GM12872 (cell line): ENCODE measurements around the gene MNAT1.

Source experiments
- TF ChIP-seq, protein P1 (sequence below): IDR thresholded peaks from 3 replicates; pipeline ENCODE4 v1.5.1; 2011; ENCODE audit warnings: low read depth, mild to moderate bottlenecking, low read length, moderate library complexity; ENCODE audit not compliant: insufficient read depth

MNAT1 gene

DNA sequence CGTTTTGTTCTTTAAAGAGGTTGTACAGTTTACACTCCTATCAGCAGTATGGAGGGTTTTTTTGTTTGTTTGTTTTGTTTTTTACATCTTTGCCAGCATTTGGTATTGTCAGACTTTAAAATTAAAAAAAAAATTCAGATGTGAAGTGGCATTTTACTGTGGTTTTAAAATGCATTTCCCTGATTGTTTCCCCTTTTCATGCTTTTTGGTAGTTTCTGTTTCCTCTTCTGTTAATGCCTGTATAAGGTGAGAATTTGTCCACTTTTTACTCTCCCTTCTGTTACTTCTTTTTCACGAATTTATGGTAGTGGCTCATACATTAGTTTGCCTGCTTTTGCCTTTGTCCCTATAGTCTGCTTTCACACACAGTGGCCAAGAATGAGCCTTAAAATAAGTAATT, 36.6 kb downstream of the MNAT1 start:
- TF ChIP-seq, protein P1, sequence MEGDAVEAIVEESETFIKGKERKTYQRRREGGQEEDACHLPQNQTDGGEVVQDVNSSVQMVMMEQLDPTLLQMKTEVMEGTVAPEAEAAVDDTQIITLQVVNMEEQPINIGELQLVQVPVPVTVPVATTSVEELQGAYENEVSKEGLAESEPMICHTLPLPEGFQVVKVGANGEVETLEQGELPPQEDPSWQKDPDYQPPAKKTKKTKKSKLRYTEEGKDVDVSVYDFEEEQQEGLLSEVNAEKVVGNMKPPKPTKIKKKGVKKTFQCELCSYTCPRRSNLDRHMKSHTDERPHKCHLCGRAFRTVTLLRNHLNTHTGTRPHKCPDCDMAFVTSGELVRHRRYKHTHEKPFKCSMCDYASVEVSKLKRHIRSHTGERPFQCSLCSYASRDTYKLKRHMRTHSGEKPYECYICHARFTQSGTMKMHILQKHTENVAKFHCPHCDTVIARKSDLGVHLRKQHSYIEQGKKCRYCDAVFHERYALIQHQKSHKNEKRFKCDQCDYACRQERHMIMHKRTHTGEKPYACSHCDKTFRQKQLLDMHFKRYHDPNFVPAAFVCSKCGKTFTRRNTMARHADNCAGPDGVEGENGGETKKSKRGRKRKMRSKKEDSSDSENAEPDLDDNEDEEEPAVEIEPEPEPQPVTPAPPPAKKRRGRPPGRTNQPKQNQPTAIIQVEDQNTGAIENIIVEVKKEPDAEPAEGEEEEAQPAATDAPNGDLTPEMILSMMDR: no peak

DNA sequence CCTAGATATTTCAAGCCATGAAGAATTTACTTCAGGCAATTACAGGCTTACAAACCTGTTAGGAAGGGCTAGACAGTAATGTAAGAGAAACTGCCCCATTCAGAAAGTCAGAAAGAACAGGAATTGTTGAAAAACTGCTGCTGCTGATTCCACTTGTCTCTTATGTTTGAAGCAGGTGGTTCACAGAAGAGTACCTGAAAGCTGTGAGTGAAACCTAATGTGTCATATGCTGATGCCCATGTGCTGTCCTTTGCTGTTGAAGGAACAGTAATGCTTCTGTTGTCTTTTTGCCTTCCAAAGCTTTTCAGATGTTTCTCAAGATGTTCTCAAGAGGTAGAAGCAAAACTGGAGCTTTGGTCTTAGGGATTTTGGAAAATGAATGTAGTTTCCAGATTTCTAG, 39.0 kb downstream of the MNAT1 start:
- TF ChIP-seq, protein P1: no peak

DNA sequence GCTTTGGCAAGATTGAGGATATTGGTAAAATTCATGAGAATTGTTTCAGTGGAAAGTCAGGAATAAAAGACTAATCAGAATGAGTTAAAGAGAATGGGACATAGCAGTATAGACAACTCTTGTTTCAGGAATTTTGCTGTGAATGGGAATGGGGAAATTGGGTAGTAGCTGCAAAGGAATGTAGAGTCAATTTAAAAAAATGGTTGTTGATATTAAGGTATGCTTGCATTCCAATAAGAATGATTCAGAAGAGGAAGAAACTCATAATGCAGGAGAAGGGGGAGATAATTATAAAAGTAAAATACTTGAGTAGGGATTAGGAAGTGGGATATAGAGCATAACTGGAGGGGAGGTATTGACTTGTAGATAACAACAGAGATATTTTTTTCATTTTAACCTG, 40.7 kb downstream of the MNAT1 start:
- TF ChIP-seq, protein P1: no peak

DNA sequence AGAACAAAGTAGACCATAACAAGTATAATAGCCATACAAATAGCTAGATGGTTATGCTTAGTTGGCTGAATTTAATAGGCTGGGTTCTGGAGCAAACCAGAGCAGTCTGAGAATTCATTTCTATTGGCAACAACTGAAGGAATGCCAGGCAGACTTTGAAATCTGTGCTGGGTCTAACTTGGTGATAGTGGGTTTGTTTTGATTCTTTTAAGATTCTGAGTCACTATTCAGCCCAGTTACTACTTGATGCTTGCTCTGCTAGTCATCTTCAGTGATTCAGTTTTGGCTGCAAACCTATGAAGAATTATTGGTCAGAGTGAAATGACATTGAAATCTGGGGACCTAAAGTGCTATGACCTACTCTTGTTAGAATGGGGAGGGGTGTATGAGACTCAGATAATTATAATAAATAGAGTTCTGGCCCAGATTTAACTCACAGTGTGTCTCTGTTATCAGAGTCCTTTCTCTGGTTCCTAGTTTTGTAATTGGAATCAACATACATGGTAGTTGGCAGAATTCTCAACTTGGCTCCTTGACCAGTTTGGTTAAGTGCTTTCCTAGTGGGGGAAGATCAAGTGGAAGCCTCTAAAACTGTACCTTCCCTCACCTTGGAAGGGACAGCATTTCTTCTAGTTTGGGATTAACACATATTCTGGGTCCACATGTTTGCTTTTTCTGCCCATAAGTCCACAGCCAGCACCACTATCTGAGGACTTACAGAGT, 43.5 kb downstream of the MNAT1 start:
- TF ChIP-seq, protein P1: no peak

DNA sequence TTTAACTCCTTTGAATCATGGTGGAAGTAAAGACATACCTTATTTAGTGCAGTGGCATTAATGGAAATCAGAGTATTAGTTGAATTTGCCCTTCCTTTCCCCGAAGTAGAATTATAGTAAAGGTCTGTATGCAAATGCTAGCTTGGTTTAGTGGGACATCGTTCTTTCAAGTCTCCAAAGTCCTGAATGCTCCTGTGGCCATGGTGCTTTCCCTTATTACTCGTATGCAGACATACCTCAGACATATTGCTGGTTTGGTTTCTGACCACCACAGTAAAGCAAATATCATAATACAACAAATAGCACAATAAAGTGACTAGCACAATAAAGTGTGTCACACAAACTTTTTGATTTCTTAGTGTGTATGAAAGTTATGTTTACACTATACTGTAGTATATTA, 52.3 kb downstream of the MNAT1 start:
- TF ChIP-seq, protein P1: no peak

DNA sequence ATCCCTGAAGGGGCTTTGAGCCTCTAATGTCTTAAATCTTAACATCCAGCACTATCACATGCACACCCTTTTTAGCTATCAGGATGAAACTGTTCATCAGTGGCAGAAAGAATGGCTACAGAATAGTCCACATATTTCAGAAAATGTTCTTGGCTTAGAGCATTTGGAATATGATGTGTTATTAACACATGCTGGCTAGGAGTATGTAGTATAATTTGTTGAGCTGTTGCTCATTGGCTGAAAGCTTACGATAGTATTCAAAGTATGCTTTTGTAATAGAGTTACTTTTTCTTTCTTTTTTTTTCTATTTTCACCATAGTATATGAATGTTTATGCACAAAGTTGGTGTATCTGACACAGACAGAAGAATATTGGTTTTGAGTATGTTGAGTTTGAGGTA, 55.1 kb downstream of the MNAT1 start:
- TF ChIP-seq, protein P1: no peak

DNA sequence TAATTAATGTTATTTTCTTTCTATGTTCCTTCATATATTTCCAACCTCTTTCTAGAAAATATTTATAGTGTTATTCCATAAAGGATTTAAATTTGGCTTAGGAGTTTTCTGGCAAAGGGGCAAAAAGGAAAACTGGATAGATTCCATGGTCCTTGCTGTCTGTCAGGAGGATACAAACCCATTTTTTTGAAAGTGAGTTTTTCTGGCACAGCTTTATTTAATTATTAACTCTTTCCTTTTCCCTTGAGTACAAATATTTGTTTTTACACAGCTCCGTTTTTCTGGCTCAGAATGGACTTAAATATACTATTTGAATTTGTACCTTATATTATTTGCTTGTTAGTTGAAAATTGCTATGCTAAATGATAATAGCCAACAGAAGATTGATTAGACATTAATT, 56.3 kb downstream of the MNAT1 start:
- TF ChIP-seq, protein P1: no peak
